T-cell (primary cell): ENCODE measurements around the gene P2RY14. TPM values are rescaled to one million over a fixed set of nuclear protein-coding genes. Genes with fewer than 3 reads are reported as not detected.

Experiments used
- ATAC-seq, 4 experiments: fragments of 200-7000 bp in 3 of 4; fragments of 150-1000 bp in 1 of 4; cut with Tn5 transposase; replicated peaks in 1 of 4; 1 replicate in 3 of 4; 2 replicates in 1 of 4; pipeline ENCODE4 v1.10.0; 2021; ENCODE audit warnings: moderate library complexity in 3 of 4, mild to moderate bottlenecking in 2 of 4, moderate number of reproducible peaks in 1 of 4
- CTCF ChIA-PET, 2 donors: fragments of 300-600 bp; sonication (Branson Sonifier 250); formaldehyde crosslinking; loops; one replicate each; lab custom pipeline; 2022; ENCODE audit warnings: antibody characterized with exemption in 2 of 2; lab: Charles Lee
- POLR2A ChIA-PET, 2 donors: fragments of 300-600 bp; sonication (Branson Sonifier 250); formaldehyde crosslinking; loops; one replicate each; lab custom pipeline; 2022; ENCODE audit warnings: antibody characterized with exemption in 2 of 2; lab: Charles Lee
- DNase-seq, 35 experiments: peaks; one replicate each; pipeline versions ENCODE4 v3.0.0 to v3.0.0-alpha.2; 2013 to 2023
- H3K27ac ChIP-seq: one replicate; pipeline ENCODE4 v1.5.1; 2013; ENCODE audit warnings: low read length
- H3K27me3 ChIP-seq, 2 experiments: replicated peaks in 1 of 2; 1 replicate in 1 of 2; 2 replicates in 1 of 2; pipeline versions ENCODE4 v1.6.1 to v1.7.0; 2013; ENCODE audit warnings: low read length in 1 of 2, mixed read lengths in 1 of 2; ENCODE audit not compliant: control insufficient read depth in 2 of 2, insufficient read depth in 2 of 2; ENCODE audit errors: extremely low read depth in 1 of 2
- H3K36me3 ChIP-seq, 2 donors: 1 replicate in 1 of 2; 2 replicates in 1 of 2; pipeline versions ENCODE4 v1.6.1 to v1.7.0; 2013; ENCODE audit warnings: low read length in 1 of 2; ENCODE audit not compliant: control insufficient read depth in 2 of 2, insufficient read depth in 1 of 2; ENCODE audit errors: extremely low read depth in 1 of 2
- H3K4me1 ChIP-seq, 2 experiments: 1 replicate in 1 of 2; 2 replicates in 1 of 2; pipeline versions ENCODE4 v1.6.1 to v1.7.0; 2013; ENCODE audit warnings: low read length in 2 of 2, mixed read lengths in 1 of 2; ENCODE audit not compliant: insufficient read depth in 2 of 2, control insufficient read depth in 1 of 2; ENCODE audit errors: extremely low read depth in 1 of 2
- H3K4me3 ChIP-seq, 2 donors: 1 replicate in 1 of 2; 2 replicates in 1 of 2; pipeline versions ENCODE4 v1.5.1 to v1.7.0; 2013; ENCODE audit warnings: mild to moderate bottlenecking in 2 of 2, low read length in 1 of 2, moderate library complexity in 1 of 2; ENCODE audit not compliant: control insufficient read depth in 1 of 2; ENCODE audit errors: extremely low read depth in 1 of 2
- H3K9me3 ChIP-seq: 2 replicates; pipeline ENCODE4 v1.7.0; 2013
- H3K27ac Mint-ChIP-seq, 2 donors: one replicate each; pipeline ENCODE4 v1.8.0; 2020 to 2021; ENCODE audit warnings: mild to moderate bottlenecking in 2 of 2, mixed read lengths in 2 of 2
- H3K27me3 Mint-ChIP-seq, 2 donors: one replicate each; pipeline ENCODE4 v1.8.0; 2021 to 2022; ENCODE audit warnings: mixed read lengths in 2 of 2
- H3K36me3 Mint-ChIP-seq: one replicate; pipeline ENCODE4 v1.8.0; 2021; ENCODE audit warnings: mixed read lengths
- H3K4me1 Mint-ChIP-seq, 3 donors: one replicate each; pipeline ENCODE4 v1.8.0; 2020 to 2022; ENCODE audit warnings: mixed read lengths in 3 of 3, mild to moderate bottlenecking in 1 of 3
- H3K4me3 Mint-ChIP-seq, 3 donors: one replicate each; pipeline ENCODE4 v1.8.0; 2020 to 2022; ENCODE audit warnings: mild to moderate bottlenecking in 3 of 3, mixed read lengths in 3 of 3, moderate library complexity in 3 of 3
- H3K9me3 Mint-ChIP-seq, 3 donors: one replicate each; pipeline ENCODE4 v1.8.0; 2020 to 2022; ENCODE audit warnings: mixed read lengths in 3 of 3
- WGBS: methylation state at CpG from one replicate; pipeline ENCODE4 v1.1.5; 2013; ENCODE audit warnings: missing lambda C conversion rate; ENCODE audit not compliant: insufficient coverage; 5-methylcytosine and 5-hydroxymethylcytosine counted together
- total RNA-seq, 35 experiments: library from RNA in 6 of 35; stranded (reverse) in 6 of 35; fragments of 120-200 nt in 1 of 35; gene quantifications; one replicate each; pipeline versions ENCODE4 v1.2.1 to v1.2.4 and lab custom pipeline; 2013 to 2026

The P2RY14 gene
- total RNA-seq, 5 donors from 2014 or later (not counting 1 experiment from before 2014, with no cell fraction given) = 0.30 to 0.73 (median 0.58) TPM

- WGBS = 14% methylated on average over 1 of the region's 2 CpGs
- Histone ChIP-seq H3K27me3 (no peaks in the 10 kb centered on the region), H3K4me3 (no peak overlapping the region), H3K4me1 (peaks cover 14 to 37% of the 10 kb centered on the region in 2 experiments), H3K27ac (peak overlapping the region; percentile 66), H3K36me3 (no peaks in the 10 kb centered on the region), H3K9me3 (no peaks in the 10 kb centered on the region)
- ChIA-PET POLR2A (interaction anchor here (0.6 to 0.7 kb wide), 5 partner anchors 46 to 533 kb away, joined by 3 to 10 read pairs (median 3); no protein-coding TSS in a partner anchor), CTCF (interaction anchor here in 1 of 2 donors (0.7 kb wide), 2 partner anchors 50 to 1056 kb away, joined by 3 to 4 read pairs; no protein-coding TSS in a partner anchor)
- Mint-ChIP-seq H3K4me1 (peaks cover 40 to 46% (median 46%) of the 10 kb centered on the region in 3 donors), H3K9me3 (no peaks in the 10 kb centered on the region), H3K4me3 (peak overlapping the region in 1 of 3 donors; percentile 39), H3K27me3 (no peaks in the 10 kb centered on the region), H3K36me3 (peaks cover 3% of the 10 kb centered on the region), H3K27ac (peak overlapping the region; percentile 92 to 94)
- peak in 3 of 4 experiments; percentile 7 to 39 (median 13) for ATAC-seq
- DNase-seq = no peak
These were observed 2.2 kb downstream of the P2RY14 start for GRCh38 chr3:151276038-151276686.

GRCh38 chr3:151275091-151275490 is 3.3 kb downstream of the P2RY14 start:
- H3K4me1 Mint-ChIP-seq = peaks cover 40 to 48% (median 46%) of the 10 kb centered on the region in 3 donors
- DNase-seq (no peak), ATAC-seq (no peak)
- Histone ChIP-seq H3K9me3 (no peaks in the 10 kb centered on the region), H3K4me3 (no peak overlapping the region), H3K4me1 (peaks cover 14 to 37% of the 10 kb centered on the region in 2 experiments), H3K27ac (no peak overlapping the region), H3K27me3 (no peaks in the 10 kb centered on the region), H3K36me3 (no peaks in the 10 kb centered on the region)
- H3K9me3 Mint-ChIP-seq = no peaks in the 10 kb centered on the region
- H3K36me3 Mint-ChIP-seq = peaks cover 3% of the 10 kb centered on the region
- ChIA-PET POLR2A (no interaction called here), CTCF (interaction anchor here in 1 of 2 donors (0.8 kb wide), 1 partner anchor 9 kb away, joined by 3 read pairs; no protein-coding TSS in a partner anchor)
- no CpG with 5 or more reads among the region's 5 CpGs for WGBS
- H3K4me3 Mint-ChIP-seq = peak overlapping the region in 1 of 3 donors; percentile 31
- H3K27ac Mint-ChIP-seq = peak overlapping the region; percentile 20 to 94
- H3K27me3 Mint-ChIP-seq = no peaks in the 10 kb centered on the region

- Mint-ChIP-seq H3K9me3 (no peaks in the 10 kb centered on the region), H3K4me1 (peaks cover 16 to 32% (median 22%) of the 10 kb centered on the region in 3 donors), H3K4me3 (no peak overlapping the region), H3K36me3 (no peaks in the 10 kb centered on the region), H3K27me3 (peaks cover 0 to 3% of the 10 kb centered on the region in 2 donors), H3K27ac (peak overlapping the region in 1 of 2 donors; percentile 13)
- 100% methylated on average over 1 of the region's 5 CpGs for WGBS
- no peak overlapping the region for H3K4me3 ChIP-seq
- DNase-seq (no peak), ATAC-seq (no peak)
- no peaks in the 10 kb centered on the region for H3K36me3 ChIP-seq
- POLR2A ChIA-PET = interaction anchor here in 1 of 2 donors (0.5 kb wide), 1 partner anchor 63 kb away, joined by 6 read pairs; no protein-coding TSS in a partner anchor
- no peak overlapping the region for H3K27ac ChIP-seq
- no peaks in the 10 kb centered on the region for H3K27me3 ChIP-seq
- CTCF ChIA-PET = interaction anchor here in 1 of 2 donors (0.6 kb wide), 1 partner anchor 13 kb away, joined by 3 read pairs; no protein-coding TSS in a partner anchor
- H3K9me3 ChIP-seq = no peaks in the 10 kb centered on the region
- H3K4me1 ChIP-seq = peaks cover 4 to 9% of the 10 kb centered on the region in 2 experiments
These were observed 8.7 kb downstream of the P2RY14 start for GRCh38 chr3:151269631-151270030.

GRCh38 chr3:151268267-151269235 is 9.8 kb downstream of the P2RY14 start:
- no peaks in the 10 kb centered on the region for H3K27me3 ChIP-seq
- H3K4me3 Mint-ChIP-seq = peak overlapping the region; percentile 49 to 61 (median 59)
- peaks cover 13 to 30% (median 19%) of the 10 kb centered on the region in 3 donors for H3K4me1 Mint-ChIP-seq
- WGBS = no CpG with 5 or more reads among the region's 11 CpGs
- H3K36me3 Mint-ChIP-seq = no peaks in the 10 kb centered on the region
- H3K36me3 ChIP-seq = no peaks in the 10 kb centered on the region
- ATAC-seq = peak; percentile 50 to 81 (median 70)
- H3K27ac ChIP-seq = peak overlapping the region; percentile 42
- no peaks in the 10 kb centered on the region for H3K9me3 Mint-ChIP-seq
- DNase-seq = peak in 18 of 35 experiments; percentile 2 to 54 (median 14)
- ChIA-PET CTCF (interaction anchor here (0.9 to 2.7 kb wide), 7 partner anchors 10 to 112 kb away, joined by 3 to 10 read pairs (median 3); partner anchors contain the start of gene P2RY14 (in 1 of the 2)), POLR2A (interaction anchor here (0.5 to 1.1 kb wide), 5 partner anchors 10 to 47 kb away, joined by 3 to 4 read pairs (median 3); partner anchors contain the start of gene P2RY14 (in 2 of the 2))
- H3K27me3 Mint-ChIP-seq = peaks cover 0 to 3% of the 10 kb centered on the region in 2 donors
- no peaks in the 10 kb centered on the region for H3K9me3 ChIP-seq
- H3K27ac Mint-ChIP-seq = peak overlapping the region; percentile 87 to 91
- peaks cover 4 to 7% of the 10 kb centered on the region in 2 experiments for H3K4me1 ChIP-seq
- no peak overlapping the region for H3K4me3 ChIP-seq

- H3K27ac ChIP-seq = no peak overlapping the region
- H3K4me1 ChIP-seq = peaks cover 4 to 5% of the 10 kb centered on the region in 2 experiments
These were observed 11.3 kb downstream of the P2RY14 start for GRCh38 chr3:151267066-151267465.

More at GRCh38 chr3:151267066-151267465, 11.3 kb downstream of the P2RY14 start:
- no peaks in the 10 kb centered on the region for H3K9me3 ChIP-seq
- ChIA-PET CTCF (interaction anchor here (0.9 to 2.7 kb wide), 6 partner anchors 12 to 111 kb away, joined by 3 to 10 read pairs (median 4); partner anchors contain the start of gene P2RY14 (in 1 of the 2)), POLR2A (no interaction called here)
- Mint-ChIP-seq H3K27me3 (peaks cover 0 to 3% of the 10 kb centered on the region in 2 donors), H3K4me3 (no peak overlapping the region), H3K27ac (no peak overlapping the region), H3K36me3 (no peaks in the 10 kb centered on the region), H3K4me1 (peaks cover 13 to 30% (median 18%) of the 10 kb centered on the region in 3 donors), H3K9me3 (no peaks in the 10 kb centered on the region)
- DNase-seq = no peak
- WGBS = no CpG with 5 or more reads among the region's 1 CpG
- ATAC-seq = no peak
- no peaks in the 10 kb centered on the region for H3K36me3 ChIP-seq
- H3K4me3 ChIP-seq = no peak overlapping the region
- no peaks in the 10 kb centered on the region for H3K27me3 ChIP-seq
